Liver (tissue), 9 donors: ENCODE results near the gene TRIM25. TPM values are rescaled to one million over a fixed set of nuclear protein-coding genes. Genes with fewer than 3 reads are reported as not detected.

Experiments
- DNase-seq: peaks from one replicate; pipeline ENCODE4 v3.0.0-alpha.2; 2017; ENCODE audit warnings: low spot score
- H3K27ac ChIP-seq, 2 donors: one replicate each; pipeline ENCODE4 v1.7.0; 2013; ENCODE audit warnings: inconsistent platforms in 2 of 2, low read length in 2 of 2, control low read depth in 1 of 2, low read depth in 1 of 2, mild to moderate bottlenecking in 1 of 2
- H3K27me3 ChIP-seq, 4 donors: one replicate each; pipeline versions ENCODE4 v1.6.1 to v1.7.0; 2013; ENCODE audit warnings: low read length in 3 of 4, inconsistent platforms in 1 of 4, mild to moderate bottlenecking in 1 of 4, moderate library complexity in 1 of 4; ENCODE audit not compliant: control insufficient read depth in 4 of 4, insufficient read depth in 4 of 4
- H3K36me3 ChIP-seq, 4 donors: one replicate each; pipeline versions ENCODE4 v1.6.1 to v1.7.0; 2013; ENCODE audit warnings: low read length in 3 of 4, mild to moderate bottlenecking in 3 of 4, low read depth in 1 of 4, moderate library complexity in 1 of 4; ENCODE audit not compliant: control insufficient read depth in 4 of 4, insufficient read depth in 3 of 4
- H3K4me1 ChIP-seq, 4 donors: one replicate each; pipeline versions ENCODE4 v1.6.1 to v1.7.0; 2013; ENCODE audit warnings: low read length in 3 of 4, mild to moderate bottlenecking in 3 of 4, moderate library complexity in 1 of 4; ENCODE audit not compliant: control insufficient read depth in 4 of 4, insufficient read depth in 4 of 4
- H3K4me3 ChIP-seq, 3 donors: one replicate each; pipeline versions ENCODE4 v1.6.1 to v1.7.0; 2013; ENCODE audit warnings: low read length in 3 of 3, control low read depth in 1 of 3, low read depth in 1 of 3, mild to moderate bottlenecking in 1 of 3
- H3K9ac ChIP-seq, 2 donors: one replicate each; pipeline ENCODE4 v1.7.0; 2013; ENCODE audit warnings: low read length in 2 of 2, mild to moderate bottlenecking in 2 of 2, moderate library complexity in 2 of 2, control low read depth in 1 of 2, low read depth in 1 of 2
- H3K9me3 ChIP-seq, 4 donors: one replicate each; pipeline versions ENCODE4 v1.6.1 to v1.7.0; 2013; ENCODE audit warnings: low read length in 3 of 4; ENCODE audit not compliant: control insufficient read depth in 4 of 4
- EGR1 ChIP-seq, 2 donors: IDR thresholded peaks; 2 replicates each; pipeline ENCODE4 v1.6.1; 2016 to 2018; ENCODE audit warnings: antibody characterized with exemption in 2 of 2, low read depth in 2 of 2
- FOXA1 ChIP-seq: IDR thresholded peaks from 2 replicates; pipeline ENCODE4 v1.6.1; 2016; ENCODE audit warnings: antibody characterized with exemption
- FOXA2 ChIP-seq: IDR thresholded peaks from 2 replicates; pipeline ENCODE4 v1.6.1; 2016; ENCODE audit warnings: antibody characterized with exemption
- GABPA ChIP-seq, 2 donors: IDR thresholded peaks in 1 of 2; conservative IDR thresholded peaks in 1 of 2; 2 replicates each; pipeline ENCODE4 v1.6.1; 2016; ENCODE audit warnings: antibody characterized with exemption in 2 of 2, mild to moderate bottlenecking in 1 of 2, moderate library complexity in 1 of 2
- HNF4A ChIP-seq, 2 donors: conservative IDR thresholded peaks; 2 replicates each; pipeline ENCODE4 v1.6.1; 2016; ENCODE audit warnings: antibody characterized with exemption in 2 of 2, mild to moderate bottlenecking in 2 of 2
- HNF4G ChIP-seq: IDR thresholded peaks from 2 replicates; pipeline ENCODE4 v1.6.1; 2016; ENCODE audit warnings: antibody characterized with exemption
- JUND ChIP-seq, 2 donors: IDR thresholded peaks; 2 replicates each; pipeline ENCODE4 v1.6.1; 2016; ENCODE audit warnings: antibody characterized with exemption in 2 of 2
- NR2F2 ChIP-seq: IDR thresholded peaks from 2 replicates; pipeline ENCODE4 v1.6.1; 2016; ENCODE audit warnings: antibody characterized with exemption
- RAD21 ChIP-seq, 2 donors: IDR thresholded peaks; 2 replicates each; pipeline ENCODE4 v1.6.1; 2016; ENCODE audit warnings: antibody characterized with exemption in 2 of 2, mild to moderate bottlenecking in 2 of 2
- RXRA ChIP-seq, 2 donors: IDR thresholded peaks; 2 replicates each; pipeline ENCODE4 v1.6.1; 2017 to 2018; ENCODE audit warnings: antibody characterized with exemption in 2 of 2, mild to moderate bottlenecking in 1 of 2
- SP1 ChIP-seq: IDR thresholded peaks from 2 replicates; pipeline ENCODE4 v1.6.1; 2018; ENCODE audit warnings: antibody characterized with exemption, mild to moderate bottlenecking
- TAF1 ChIP-seq: conservative IDR thresholded peaks from 2 replicates; pipeline ENCODE4 v1.6.1; 2016; ENCODE audit warnings: antibody characterized with exemption, mild to moderate bottlenecking
- YY1 ChIP-seq: IDR thresholded peaks from 2 replicates; pipeline ENCODE4 v1.6.1; 2016; ENCODE audit warnings: antibody characterized with exemption, mild to moderate bottlenecking
- WGBS: extraction: QIAGEN DNeasy Blood & Tissue Kit; methylation state at CpG from one replicate; pipeline ENCODE4 v1.1.7; 2013; 5-methylcytosine and 5-hydroxymethylcytosine counted together
- polyA plus RNA-seq, 2 donors: library from polyadenylated mRNA; stranded (reverse) in 1 of 2; unstranded in 1 of 2; fragments of 200-250 nt in 1 of 2; fragments of >200 nt in 1 of 2; fragmentation: Nextera tagmentation in 1 of 2; extraction: Ambion mirVana in 1 of 2; gene quantifications; one replicate each; pipeline versions ENCODE4 v1.2.1 to v1.2.3, GENCODE V29; 2013 to 2015
- total RNA-seq, 2 donors: library from RNA; depleted of rRNA; stranded (reverse); fragments of >200 nt; gene quantifications; one replicate each; pipeline ENCODE4 v1.2.3, GENCODE V29; 2014
- TF ChIP-seq, protein P1 (sequence below): IDR thresholded peaks from 2 replicates; pipeline ENCODE4 v1.6.1; 2016; ENCODE audit warnings: antibody characterized with exemption
- TF ChIP-seq, protein P2 (sequence below): fragments of 150-350 bp; IDR thresholded peaks from 2 replicates; pipeline ENCODE4 v1.5.1; 2017; ENCODE audit warnings: improper control_type of control experiment, low read depth, low read length; ENCODE audit not compliant: missing input control
- TF ChIP-seq, protein P3 (sequence below): IDR thresholded peaks from 2 replicates; pipeline ENCODE4 v1.6.1; 2016; ENCODE audit warnings: antibody characterized with exemption, mild to moderate bottlenecking
- TF ChIP-seq, protein P4 (sequence below): IDR thresholded peaks from 2 replicates; pipeline ENCODE4 v1.6.1; 2016; ENCODE audit warnings: antibody characterized with exemption
- TF ChIP-seq, protein P5 (sequence below): IDR thresholded peaks from 2 replicates; pipeline ENCODE4 v1.6.1; 2016; ENCODE audit warnings: antibody characterized with exemption
- donor health status: healthy.
- donor health status: healthy.
- donor health status: healthy.
- donor health status: healthy.
- donor health status: healthy.

The TRIM25 gene, protein sequence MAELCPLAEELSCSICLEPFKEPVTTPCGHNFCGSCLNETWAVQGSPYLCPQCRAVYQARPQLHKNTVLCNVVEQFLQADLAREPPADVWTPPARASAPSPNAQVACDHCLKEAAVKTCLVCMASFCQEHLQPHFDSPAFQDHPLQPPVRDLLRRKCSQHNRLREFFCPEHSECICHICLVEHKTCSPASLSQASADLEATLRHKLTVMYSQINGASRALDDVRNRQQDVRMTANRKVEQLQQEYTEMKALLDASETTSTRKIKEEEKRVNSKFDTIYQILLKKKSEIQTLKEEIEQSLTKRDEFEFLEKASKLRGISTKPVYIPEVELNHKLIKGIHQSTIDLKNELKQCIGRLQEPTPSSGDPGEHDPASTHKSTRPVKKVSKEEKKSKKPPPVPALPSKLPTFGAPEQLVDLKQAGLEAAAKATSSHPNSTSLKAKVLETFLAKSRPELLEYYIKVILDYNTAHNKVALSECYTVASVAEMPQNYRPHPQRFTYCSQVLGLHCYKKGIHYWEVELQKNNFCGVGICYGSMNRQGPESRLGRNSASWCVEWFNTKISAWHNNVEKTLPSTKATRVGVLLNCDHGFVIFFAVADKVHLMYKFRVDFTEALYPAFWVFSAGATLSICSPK
- total RNA-seq (10 to 100 TPM; 10.8 to 64.5 TPM), polyA plus RNA-seq (10 to 100 TPM; 14.6 to 16.6 TPM)

DNA sequence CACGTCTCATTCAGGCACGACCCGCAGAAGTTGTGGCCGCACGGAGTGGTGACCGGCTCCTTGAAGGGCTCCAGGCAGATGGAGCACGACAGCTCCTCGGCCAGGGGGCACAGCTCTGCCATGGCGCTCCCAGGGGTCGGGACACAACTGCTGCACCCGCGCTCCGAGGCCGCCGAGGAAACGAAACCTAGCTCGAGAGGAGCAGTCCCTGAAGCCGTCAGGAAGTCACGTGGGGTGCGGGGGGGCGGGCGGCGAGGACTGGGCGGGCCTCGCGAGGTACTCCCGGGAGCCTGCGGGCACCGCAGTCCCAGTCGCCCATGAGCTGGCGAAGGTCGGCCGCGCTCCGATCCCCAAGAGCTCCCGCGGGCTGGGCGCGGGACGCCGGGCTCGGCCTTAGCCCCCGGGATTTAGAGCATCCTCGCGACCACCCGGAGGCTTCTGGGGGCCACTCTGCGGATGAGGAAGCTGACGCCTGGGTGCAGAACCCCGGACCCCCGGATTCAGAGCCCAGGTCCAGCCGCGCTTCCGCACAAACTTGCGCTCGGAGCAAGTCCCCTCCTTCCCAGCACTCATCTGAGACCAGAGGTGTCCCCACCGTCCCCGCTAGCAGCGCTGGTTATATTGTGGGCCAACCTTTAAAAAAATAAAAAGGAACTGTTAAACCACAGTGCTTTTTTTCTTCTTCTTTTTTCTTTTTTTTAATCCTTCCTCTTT is at the start of gene TRIM25:
TRIM25 (minus strand) TSS at position 183 of the 714 bp plus-strand sequence; CDS start at position 122, 61 bp downstream.
- Histone ChIP-seq H3K4me1 (peaks cover 3 to 42% (median 36%) of the 10 kb centered on the region in 4 donors), H3K9me3 (no peaks in the 10 kb centered on the region), H3K4me3 (peak within 1 kb of the TSS; percentile 94 to 98 (median 97)), H3K36me3 (no peaks in the 10 kb centered on the region), H3K27me3 (no peaks in the 10 kb centered on the region), H3K27ac (peak within 1 kb of the TSS; percentile 98 to 100), H3K9ac (peak within 1 kb of the TSS; percentile 92 to 93)
- DNase-seq, result peak; percentile 94
- WGBS, result 1% methylated on average over 58 of the region's 58 CpGs
- TF ChIP-seq YY1 (peak; percentile 53), EGR1 (IDR thresholded peaks at IDR 0.05; ENCODE audit: low read depth in 2 of 2) (peak in 1 of 2 donors; percentile 80), HNF4G (no peak), NR2F2 (no peak), FOXA1 (no peak), RAD21 (IDR thresholded peaks at IDR 0.05) (peak in 1 of 2 donors; percentile 30), HNF4A (conservative IDR thresholded peaks at IDR 0.05) (peak; percentile 13 to 17), RXRA (IDR thresholded peaks at IDR 0.05) (peak; percentile 28 to 29), FOXA2 (no peak), SP1 (peak; percentile 57), TAF1 (peak; percentile 95), JUND (IDR thresholded peaks at IDR 0.05) (no peak), GABPA (IDR thresholded peaks at IDR 0.05 in 1 of 2, conservative IDR thresholded peaks at IDR 0.05 in 1 of 2) (no peak)
- TF ChIP-seq, protein P1, sequence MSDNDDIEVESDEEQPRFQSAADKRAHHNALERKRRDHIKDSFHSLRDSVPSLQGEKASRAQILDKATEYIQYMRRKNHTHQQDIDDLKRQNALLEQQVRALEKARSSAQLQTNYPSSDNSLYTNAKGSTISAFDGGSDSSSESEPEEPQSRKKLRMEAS, result peak; percentile 19
- TF ChIP-seq, protein P2, sequence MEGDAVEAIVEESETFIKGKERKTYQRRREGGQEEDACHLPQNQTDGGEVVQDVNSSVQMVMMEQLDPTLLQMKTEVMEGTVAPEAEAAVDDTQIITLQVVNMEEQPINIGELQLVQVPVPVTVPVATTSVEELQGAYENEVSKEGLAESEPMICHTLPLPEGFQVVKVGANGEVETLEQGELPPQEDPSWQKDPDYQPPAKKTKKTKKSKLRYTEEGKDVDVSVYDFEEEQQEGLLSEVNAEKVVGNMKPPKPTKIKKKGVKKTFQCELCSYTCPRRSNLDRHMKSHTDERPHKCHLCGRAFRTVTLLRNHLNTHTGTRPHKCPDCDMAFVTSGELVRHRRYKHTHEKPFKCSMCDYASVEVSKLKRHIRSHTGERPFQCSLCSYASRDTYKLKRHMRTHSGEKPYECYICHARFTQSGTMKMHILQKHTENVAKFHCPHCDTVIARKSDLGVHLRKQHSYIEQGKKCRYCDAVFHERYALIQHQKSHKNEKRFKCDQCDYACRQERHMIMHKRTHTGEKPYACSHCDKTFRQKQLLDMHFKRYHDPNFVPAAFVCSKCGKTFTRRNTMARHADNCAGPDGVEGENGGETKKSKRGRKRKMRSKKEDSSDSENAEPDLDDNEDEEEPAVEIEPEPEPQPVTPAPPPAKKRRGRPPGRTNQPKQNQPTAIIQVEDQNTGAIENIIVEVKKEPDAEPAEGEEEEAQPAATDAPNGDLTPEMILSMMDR, result no peak
- TF ChIP-seq, protein P3, sequence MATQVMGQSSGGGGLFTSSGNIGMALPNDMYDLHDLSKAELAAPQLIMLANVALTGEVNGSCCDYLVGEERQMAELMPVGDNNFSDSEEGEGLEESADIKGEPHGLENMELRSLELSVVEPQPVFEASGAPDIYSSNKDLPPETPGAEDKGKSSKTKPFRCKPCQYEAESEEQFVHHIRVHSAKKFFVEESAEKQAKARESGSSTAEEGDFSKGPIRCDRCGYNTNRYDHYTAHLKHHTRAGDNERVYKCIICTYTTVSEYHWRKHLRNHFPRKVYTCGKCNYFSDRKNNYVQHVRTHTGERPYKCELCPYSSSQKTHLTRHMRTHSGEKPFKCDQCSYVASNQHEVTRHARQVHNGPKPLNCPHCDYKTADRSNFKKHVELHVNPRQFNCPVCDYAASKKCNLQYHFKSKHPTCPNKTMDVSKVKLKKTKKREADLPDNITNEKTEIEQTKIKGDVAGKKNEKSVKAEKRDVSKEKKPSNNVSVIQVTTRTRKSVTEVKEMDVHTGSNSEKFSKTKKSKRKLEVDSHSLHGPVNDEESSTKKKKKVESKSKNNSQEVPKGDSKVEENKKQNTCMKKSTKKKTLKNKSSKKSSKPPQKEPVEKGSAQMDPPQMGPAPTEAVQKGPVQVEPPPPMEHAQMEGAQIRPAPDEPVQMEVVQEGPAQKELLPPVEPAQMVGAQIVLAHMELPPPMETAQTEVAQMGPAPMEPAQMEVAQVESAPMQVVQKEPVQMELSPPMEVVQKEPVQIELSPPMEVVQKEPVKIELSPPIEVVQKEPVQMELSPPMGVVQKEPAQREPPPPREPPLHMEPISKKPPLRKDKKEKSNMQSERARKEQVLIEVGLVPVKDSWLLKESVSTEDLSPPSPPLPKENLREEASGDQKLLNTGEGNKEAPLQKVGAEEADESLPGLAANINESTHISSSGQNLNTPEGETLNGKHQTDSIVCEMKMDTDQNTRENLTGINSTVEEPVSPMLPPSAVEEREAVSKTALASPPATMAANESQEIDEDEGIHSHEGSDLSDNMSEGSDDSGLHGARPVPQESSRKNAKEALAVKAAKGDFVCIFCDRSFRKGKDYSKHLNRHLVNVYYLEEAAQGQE, result peak; percentile 83
- TF ChIP-seq, protein P4, sequence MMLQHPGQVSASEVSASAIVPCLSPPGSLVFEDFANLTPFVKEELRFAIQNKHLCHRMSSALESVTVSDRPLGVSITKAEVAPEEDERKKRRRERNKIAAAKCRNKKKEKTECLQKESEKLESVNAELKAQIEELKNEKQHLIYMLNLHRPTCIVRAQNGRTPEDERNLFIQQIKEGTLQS, result no peak
- TF ChIP-seq, protein P5, sequence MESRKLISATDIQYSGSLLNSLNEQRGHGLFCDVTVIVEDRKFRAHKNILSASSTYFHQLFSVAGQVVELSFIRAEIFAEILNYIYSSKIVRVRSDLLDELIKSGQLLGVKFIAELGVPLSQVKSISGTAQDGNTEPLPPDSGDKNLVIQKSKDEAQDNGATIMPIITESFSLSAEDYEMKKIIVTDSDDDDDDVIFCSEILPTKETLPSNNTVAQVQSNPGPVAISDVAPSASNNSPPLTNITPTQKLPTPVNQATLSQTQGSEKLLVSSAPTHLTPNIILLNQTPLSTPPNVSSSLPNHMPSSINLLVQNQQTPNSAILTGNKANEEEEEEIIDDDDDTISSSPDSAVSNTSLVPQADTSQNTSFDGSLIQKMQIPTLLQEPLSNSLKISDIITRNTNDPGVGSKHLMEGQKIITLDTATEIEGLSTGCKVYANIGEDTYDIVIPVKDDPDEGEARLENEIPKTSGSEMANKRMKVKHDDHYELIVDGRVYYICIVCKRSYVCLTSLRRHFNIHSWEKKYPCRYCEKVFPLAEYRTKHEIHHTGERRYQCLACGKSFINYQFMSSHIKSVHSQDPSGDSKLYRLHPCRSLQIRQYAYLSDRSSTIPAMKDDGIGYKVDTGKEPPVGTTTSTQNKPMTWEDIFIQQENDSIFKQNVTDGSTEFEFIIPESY, result peak; percentile 22
